Endothelial cell of umbilical vein (primary cell): Measurements from ENCODE around the gene NELFA. TPM values are rescaled to one million over a fixed set of nuclear protein-coding genes. Genes with fewer than 3 reads are reported as not detected.

ENCODE experiments used
- BruUV-seq: library from RNA; stranded (reverse); fragments of 400-500 nt; replicated peaks from 2 replicates; lab custom pipeline; 2021; lab: Mats Ljungman, UMichigan
- CTCF ChIA-PET: fragments of 300-600, 350-600 bp; sonication (Branson Sonifier 250); formaldehyde crosslinking; loops from one replicate; lab custom pipeline; 2021; ENCODE audit warnings: antibody characterized with exemption, inconsistent platforms; lab: Charles Lee
- POLR2A ChIA-PET: fragments of 300-600, 350-600 bp; sonication (Branson Sonifier 250); formaldehyde crosslinking; loops from one replicate; lab custom pipeline; 2021; ENCODE audit warnings: antibody characterized with exemption, inconsistent platforms; lab: Charles Lee
- DNase-seq: peaks from one replicate; pipeline ENCODE4 v3.0.0-alpha.2; 2011; ENCODE audit warnings: low read depth, low spot score
- FAIRE-seq: peaks from 2 replicates; lab custom pipeline; 2011; peaks lifted over from hg19 to GRCh38; lab: Jason Lieb, UNC
- H2AFZ ChIP-seq: 2 replicates; pipeline ENCODE4 v1.6.0; 2012; ENCODE audit warnings: low read depth, low read length, control low read depth, inconsistent platforms
- H3K27ac ChIP-seq: 2 replicates; pipeline ENCODE4 v1.5.1; 2011; ENCODE audit warnings: low read depth, mild to moderate bottlenecking, control low read depth, low read length, moderate library complexity; ENCODE audit not compliant: insufficient read depth
- H3K27me3 ChIP-seq, 2 experiments: 2 replicates each; pipeline versions ENCODE4 v1.6.0 to v1.6.1; 2011; ENCODE audit warnings: low read length in 2 of 2, mixed read lengths in 1 of 2; ENCODE audit not compliant: control insufficient read depth in 2 of 2, insufficient read depth in 2 of 2
- H3K36me3 ChIP-seq, 2 experiments: 2 replicates in 1 of 2; 3 replicates in 1 of 2; pipeline ENCODE4 v1.5.1; 2011; ENCODE audit warnings: low read length in 2 of 2, mild to moderate bottlenecking in 1 of 2, moderate library complexity in 1 of 2; ENCODE audit not compliant: control insufficient read depth in 2 of 2, insufficient read depth in 2 of 2; ENCODE audit errors: extremely low read depth in 1 of 2
- H3K4me1 ChIP-seq: 3 replicates; pipeline ENCODE4 v1.5.1; 2011; ENCODE audit warnings: mild to moderate bottlenecking, low read length; ENCODE audit not compliant: control insufficient read depth, insufficient read depth; ENCODE audit errors: extremely low read depth
- H3K4me2 ChIP-seq: 2 replicates; pipeline ENCODE4 v1.6.1; 2011; ENCODE audit warnings: low read length, control low read depth, mixed read lengths; ENCODE audit not compliant: insufficient read depth
- H3K4me3 ChIP-seq, 3 experiments: fragments of 200-600 bp in 1 of 3; sonication (generic), shearing (Covaris generic) in 1 of 3; replicated peaks in 1 of 3; 2 replicates each; pipeline ENCODE4 v1.5.1; 2011 to 2016; ENCODE audit warnings: control low read depth in 3 of 3, low read length in 3 of 3, mild to moderate bottlenecking in 2 of 3, inconsistent platforms in 1 of 3, low read depth in 1 of 3, moderate library complexity in 1 of 3; ENCODE audit not compliant: insufficient read depth in 1 of 3
- H3K79me2 ChIP-seq: 2 replicates; pipeline ENCODE4 v1.6.0; 2012; ENCODE audit warnings: low read length, inconsistent platforms; ENCODE audit not compliant: control insufficient read depth, insufficient read depth
- H3K9ac ChIP-seq: replicated peaks from 2 replicates; pipeline ENCODE3; 2011; ENCODE audit warnings: low read length, control low read depth; ENCODE audit not compliant: insufficient read depth; ENCODE audit errors: extremely low read depth
- H3K9me1 ChIP-seq: replicated peaks from 3 replicates; pipeline ENCODE4 v1.6.0; 2011; ENCODE audit warnings: mild to moderate bottlenecking, low read length; ENCODE audit not compliant: control insufficient read depth, insufficient read depth; ENCODE audit errors: extremely low read depth
- H3K9me3 ChIP-seq: replicated peaks from 2 replicates; pipeline ENCODE4 v1.5.1; 2012; ENCODE audit warnings: low read length, inconsistent platforms; ENCODE audit not compliant: control insufficient read depth, insufficient read depth
- H4K20me1 ChIP-seq: replicated peaks from 2 replicates; pipeline ENCODE3; 2011; ENCODE audit warnings: mild to moderate bottlenecking, low read length; ENCODE audit not compliant: control insufficient read depth, insufficient read depth; ENCODE audit errors: extremely low read depth
- CTCF ChIP-seq, 2 donors: IDR thresholded peaks; 1 replicate in 1 of 2; 2 replicates in 1 of 2; pipeline ENCODE4 v1.5.1; 2011; ENCODE audit warnings: low read length in 2 of 2, mild to moderate bottlenecking in 2 of 2, moderate library complexity in 2 of 2, control low read depth in 1 of 2, inconsistent platforms in 1 of 2, low read depth in 1 of 2; ENCODE audit not compliant: insufficient read depth in 1 of 2; ENCODE audit errors: extremely low read depth in 1 of 2
- EZH2 ChIP-seq: IDR thresholded peaks from 2 replicates; pipeline ENCODE4 v1.6.1; 2012; ENCODE audit warnings: borderline replicate concordance, low read depth, mild to moderate bottlenecking, moderate library complexity, low read length, inconsistent platforms; ENCODE audit not compliant: severe bottlenecking
- FOS ChIP-seq: IDR thresholded peaks from 2 replicates; pipeline ENCODE4 v1.6.1; 2011; ENCODE audit warnings: mild to moderate bottlenecking, low read length, moderate library complexity, borderline replicate concordance; ENCODE audit not compliant: insufficient read depth
- GATA2 ChIP-seq: IDR thresholded peaks from 2 replicates; pipeline ENCODE4 v1.7.0; 2011; ENCODE audit warnings: low read depth, mild to moderate bottlenecking, moderate library complexity, mixed read lengths, low read length; ENCODE audit not compliant: insufficient read length, insufficient read depth
- JUN ChIP-seq: IDR thresholded peaks from 2 replicates; pipeline ENCODE4 v1.6.1; 2011; ENCODE audit warnings: borderline replicate concordance, low read depth; ENCODE audit not compliant: insufficient read length, insufficient read depth
- MAX ChIP-seq: IDR thresholded peaks from 2 replicates; pipeline ENCODE4 v1.6.1; 2011; ENCODE audit not compliant: insufficient read depth, insufficient read length
- POLR2AphosphoS5 ChIP-seq: IDR thresholded peaks from 2 replicates; pipeline ENCODE4 v1.6.1; 2012; ENCODE audit warnings: low read depth, mild to moderate bottlenecking, control low read depth, low read length, moderate library complexity; ENCODE audit not compliant: insufficient read depth
- dilution Hi-C: fragments of 300-500 bp; cut with MboI; formaldehyde crosslinking; loops from one replicate; pipeline ENCODE4 v1.15.0; 2019; ENCODE audit warnings: low sequenced_read_pairs; ENCODE audit not compliant: extremely low pct_ligation_motif_present
- intact Hi-C: fragments of 100-400 bp; cut with micrococcal nuclease; formaldehyde crosslinking; loops from one replicate; pipeline ENCODE4 v1.10.0; 2022
- polyA plus RNA-seq, 4 experiments: library from polyadenylated mRNA; depleted of rRNA in 3 of 4; stranded (reverse) in 3 of 4; unstranded in 1 of 4; fragments of >200 nt; gene quantifications; 2 replicates each; pipeline versions ENCODE4 v1.2.1 to v1.2.3, GENCODE V29; 2011 to 2012; ENCODE audit warnings: missing spikeins in 1 of 4
- total RNA-seq: library from RNA; stranded (reverse); gene quantifications from 2 replicates; pipeline ENCODE4 v1.2.3, GENCODE V29; 2021

The NELFA gene
- total and polyA plus RNA-seq, 2 donors (not counting 3 experiments of a cell fraction or from before 2014, with no cell fraction given): 22.8 to 30.3 TPM

- no TSS peak for BruUV-seq
- Histone ChIP-seq H3K4me1 (no peaks in the 10 kb centered on the region), H3K36me3 (peaks cover 7 to 34% of the 10 kb centered on the region in 2 experiments), H3K9me3 (no peaks in the 10 kb centered on the region), H2AFZ (no peak overlapping the region), H3K27me3 (no peaks in the 10 kb centered on the region), H3K27ac (no peak overlapping the region), H4K20me1 (no peaks in the 10 kb centered on the region), H3K9ac (no peak overlapping the region), H3K4me2 (no peak overlapping the region), H3K79me2 (peaks cover 9% of the 10 kb centered on the region), H3K4me3 (no peak overlapping the region), H3K9me1 (no peaks in the 10 kb centered on the region)
- FAIRE-seq (no peak), DNase-seq (no peak)
- TF ChIP-seq GATA2: no peak
- intact Hi-C loops: no loop called here
- ChIA-PET POLR2A (no interaction called here), CTCF (no interaction called here)
- dilution Hi-C loops: no loop called here
These were observed 38.6 kb downstream of the NELFA start for GRCh38 chr4:1969928-1970723.

- H3K9me3 ChIP-seq: no peaks in the 10 kb centered on the region
- intact Hi-C loops: no loop called here
These were observed 40.0 kb downstream of the NELFA start for GRCh38 chr4:1968686-1969295.

More at GRCh38 chr4:1968686-1969295, 40.0 kb downstream of the NELFA start:
- CTCF ChIA-PET: interaction anchor here (0.9 kb wide), 1 partner anchor 58 kb away, joined by 4 read pairs; no protein-coding TSS in a partner anchor
- DNase-seq: no peak
- no peak for FAIRE-seq
- Histone ChIP-seq H3K36me3 (peaks cover 2 to 30% of the 10 kb centered on the region in 2 experiments), H3K4me3 (no peak overlapping the region), H3K79me2 (peaks cover 9% of the 10 kb centered on the region), H4K20me1 (no peaks in the 10 kb centered on the region), H2AFZ (no peak overlapping the region), H3K4me2 (no peak overlapping the region), H3K27me3 (no peaks in the 10 kb centered on the region), H3K4me1 (no peaks in the 10 kb centered on the region), H3K9ac (no peak overlapping the region), H3K9me1 (no peaks in the 10 kb centered on the region), H3K27ac (no peak overlapping the region)
- BruUV-seq: no TSS peak
- dilution Hi-C loops: no loop called here
- TF ChIP-seq CTCF (IDR thresholded peaks at IDR 0.05; ENCODE audit: extremely low read depth in 1 of 2, insufficient read depth in 1 of 2, low read depth in 1 of 2, low read length in 2 of 2) (no peak), MAX (no peak), FOS (no peak), POLR2AphosphoS5 (no peak), JUN (no peak), GATA2 (no peak), EZH2 (no peak)
- POLR2A ChIA-PET: no interaction called here
